Stomach (tissue), 9 donors: ENCODE results near the gene ACR. TPM values are rescaled to one million over a fixed set of nuclear protein-coding genes. Genes with fewer than 3 reads are reported as not detected.

Experiments used
- DNase-seq, 2 donors: peaks; one replicate each; pipeline versions ENCODE4 v3.0.0 to v3.0.0-alpha.2; 2013 to 2019
- H3K27ac ChIP-seq, 5 donors: fragments of 200-600 bp in 4 of 5; sonication (generic) in 4 of 5; one replicate each; pipeline ENCODE4 v1.5.1; 2013 to 2019; ENCODE audit warnings: mild to moderate bottlenecking in 1 of 5, moderate library complexity in 1 of 5
- H3K27me3 ChIP-seq, 3 donors: fragments of 200-600 bp; sonication (generic); one replicate each; pipeline ENCODE4 v1.5.1; 2017 to 2019; ENCODE audit warnings: mixed run types in 1 of 3
- H3K36me3 ChIP-seq, 4 donors: fragments of 200-600 bp; sonication (generic); 1 replicate in 3 of 4; 2 replicates in 1 of 4; pipeline ENCODE4 v1.5.1; 2016 to 2019
- H3K4me1 ChIP-seq, 4 donors: fragments of 200-600 bp; sonication (generic); one replicate each; pipeline ENCODE4 v1.5.1; 2016 to 2019
- H3K4me3 ChIP-seq, 4 donors: fragments of 200-600 bp; sonication (generic) in 3 of 4; one replicate each; pipeline ENCODE4 v1.5.1; 2016 to 2019; ENCODE audit warnings: mild to moderate bottlenecking in 1 of 4
- H3K9me3 ChIP-seq, 4 donors: fragments of 200-600 bp; sonication (generic); one replicate each; pipeline ENCODE4 v1.5.1; 2016 to 2019
- EP300 ChIP-seq: sonication (generic); formaldehyde crosslinking; IDR thresholded peaks from one replicate; pipeline ENCODE4 v1.6.1; 2017; ENCODE audit warnings: antibody characterized with exemption
- POLR2A ChIP-seq, 4 donors: fragments of 450-650 bp; IDR thresholded peaks; one replicate each; pipeline ENCODE4 v1.6.1; 2016; ENCODE audit warnings: antibody characterized with exemption in 4 of 4, control low read depth in 2 of 4, mild to moderate bottlenecking in 1 of 4, moderate library complexity in 1 of 4
- POLR2AphosphoS5 ChIP-seq, 3 donors: sonication (generic); formaldehyde crosslinking; IDR thresholded peaks; one replicate each; pipeline ENCODE4 v1.6.1; 2016; ENCODE audit warnings: antibody characterized with exemption in 3 of 3
- WGBS, 5 donors: extraction: QIAGEN DNeasy Blood & Tissue Kit in 3 of 5; methylation state at CpG; one replicate each; pipeline versions ENCODE4 v1.1.5 to v1.1.7; 2013 to 2018; 5-methylcytosine and 5-hydroxymethylcytosine counted together
- intact Hi-C: fragments of 100-400 bp; cut with DNase I; formaldehyde crosslinking; loops from one replicate; pipeline ENCODE4 v1.15.1; 2023; ENCODE audit warnings: low total_unique reads
- polyA plus RNA-seq, 3 donors: library from polyadenylated mRNA; stranded (reverse); fragments of 200-250 nt; gene quantifications; one replicate each; pipeline ENCODE4 v1.2.3, GENCODE V29; 2013
- total RNA-seq, 5 donors: library from RNA; depleted of rRNA; stranded (reverse); fragments of >200 nt; gene quantifications; one replicate each; pipeline versions ENCODE4 v1.1.0 to v1.2.3, GENCODE V29; 2014 to 2016
- TF ChIP-seq, protein P1 (sequence below), 7 experiments: fragments of 450-650 bp in 4 of 7; fragments of 200-600 bp in 3 of 7; sonication (generic) in 3 of 7; IDR thresholded peaks; one replicate each; pipeline ENCODE4 v1.5.1; 2016 to 2019; ENCODE audit warnings: antibody characterized with exemption in 7 of 7, control low read depth in 2 of 7, mild to moderate bottlenecking in 1 of 7
- donor health status: healthy with polysubstance abuse.
- donor health status: Bipolar disorder and iron deficiency.
- donor health status: healthy.

ACR gene
- total and polyA plus RNA-seq, 8 donors: 0.19 to 0.37 (median 0.23) TPM; not detected in 5

DNA sequence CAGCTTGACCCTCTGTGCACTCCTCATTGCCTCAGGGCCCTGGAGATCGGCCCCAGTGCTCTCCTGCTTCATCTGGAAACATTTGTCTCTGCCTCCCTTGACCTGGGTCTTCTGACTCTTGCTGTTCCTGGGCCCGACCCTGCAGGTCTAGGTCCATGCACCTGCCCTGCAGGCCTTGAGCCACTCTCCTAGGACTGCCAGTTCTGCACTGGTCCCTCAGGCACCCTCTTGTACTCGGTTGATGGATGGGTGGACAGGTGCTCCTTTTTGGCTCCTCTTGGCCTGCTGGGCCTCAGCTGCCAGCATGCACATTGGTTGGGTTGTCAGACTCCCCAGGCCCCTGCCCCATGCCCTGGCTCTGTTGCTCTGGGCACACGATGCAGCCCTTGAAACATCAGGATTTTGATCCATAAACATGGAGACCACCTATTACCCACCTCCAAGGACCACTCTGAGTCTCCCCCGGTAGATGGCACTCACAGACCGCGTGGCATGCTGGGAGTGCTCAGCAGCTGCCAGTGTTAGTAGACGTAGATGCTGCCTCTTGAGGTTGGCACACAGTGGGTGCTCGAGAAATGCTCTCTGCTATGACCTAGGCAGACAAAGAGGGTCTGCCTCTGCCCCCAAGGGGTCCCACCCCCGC lies 20.2 kb upstream of the ACR start:
- no peak for TF ChIP-seq POLR2AphosphoS5 (IDR thresholded peaks at IDR 0.05)
- no peak for TF ChIP-seq POLR2A (IDR thresholded peaks at IDR 0.05)
- TF ChIP-seq EP300: no peak
- TF ChIP-seq, protein P1, sequence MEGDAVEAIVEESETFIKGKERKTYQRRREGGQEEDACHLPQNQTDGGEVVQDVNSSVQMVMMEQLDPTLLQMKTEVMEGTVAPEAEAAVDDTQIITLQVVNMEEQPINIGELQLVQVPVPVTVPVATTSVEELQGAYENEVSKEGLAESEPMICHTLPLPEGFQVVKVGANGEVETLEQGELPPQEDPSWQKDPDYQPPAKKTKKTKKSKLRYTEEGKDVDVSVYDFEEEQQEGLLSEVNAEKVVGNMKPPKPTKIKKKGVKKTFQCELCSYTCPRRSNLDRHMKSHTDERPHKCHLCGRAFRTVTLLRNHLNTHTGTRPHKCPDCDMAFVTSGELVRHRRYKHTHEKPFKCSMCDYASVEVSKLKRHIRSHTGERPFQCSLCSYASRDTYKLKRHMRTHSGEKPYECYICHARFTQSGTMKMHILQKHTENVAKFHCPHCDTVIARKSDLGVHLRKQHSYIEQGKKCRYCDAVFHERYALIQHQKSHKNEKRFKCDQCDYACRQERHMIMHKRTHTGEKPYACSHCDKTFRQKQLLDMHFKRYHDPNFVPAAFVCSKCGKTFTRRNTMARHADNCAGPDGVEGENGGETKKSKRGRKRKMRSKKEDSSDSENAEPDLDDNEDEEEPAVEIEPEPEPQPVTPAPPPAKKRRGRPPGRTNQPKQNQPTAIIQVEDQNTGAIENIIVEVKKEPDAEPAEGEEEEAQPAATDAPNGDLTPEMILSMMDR (IDR thresholded peaks at IDR 0.05): no peak
- DNase-seq: no peak
- intact Hi-C loops: no loop called here
- H3K36me3 ChIP-seq: peaks cover 0 to 10% (median 4%) of the 10 kb centered on the region in 4 donors
- 68 to 84% (median 77%) methylated on average over 10 of the region's 10 CpGs for WGBS, 5 donors
- peaks cover 0 to 11% (median 4%) of the 10 kb centered on the region in 4 donors for H3K4me1 ChIP-seq
- no peak overlapping the region for H3K27ac ChIP-seq
- H3K4me3 ChIP-seq: no peak overlapping the region
- H3K27me3 ChIP-seq: peaks cover 14 to 44% (median 25%) of the 10 kb centered on the region in 3 donors
- no peaks in the 10 kb centered on the region for H3K9me3 ChIP-seq

DNA sequence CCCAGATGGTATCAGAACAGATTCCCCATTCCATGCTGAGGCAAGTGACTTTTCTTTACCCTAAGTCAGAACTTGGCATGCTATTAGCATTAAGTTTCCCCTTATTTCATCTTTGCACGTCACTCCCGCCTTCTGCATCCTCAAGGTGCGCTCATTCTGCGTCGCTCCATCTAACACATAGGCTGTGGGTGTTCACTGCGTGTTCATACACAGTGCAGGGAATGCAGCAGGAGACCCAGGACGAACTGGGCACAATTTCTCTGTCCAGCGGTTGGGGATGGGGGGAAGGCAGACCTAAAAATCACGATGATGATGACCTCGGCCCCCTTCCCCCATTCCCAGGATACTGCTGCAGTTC lies 19.7 kb upstream of the ACR start:
- 86 to 94% (median 89%) methylated on average over 10 of the region's 10 CpGs for whole genome bisulfite sequencing, 5 donors
- Histone ChIP-seq H3K4me1 (peaks cover 0 to 11% (median 4%) of the 10 kb centered on the region in 4 donors), H3K27me3 (peaks cover 14 to 45% (median 25%) of the 10 kb centered on the region in 3 donors), H3K36me3 (peaks cover 0 to 10% (median 4%) of the 10 kb centered on the region in 4 donors), H3K9me3 (no peaks in the 10 kb centered on the region), H3K27ac (no peak overlapping the region), H3K4me3 (no peak overlapping the region)
- no peak for TF ChIP-seq POLR2AphosphoS5 (IDR thresholded peaks at IDR 0.05)
- TF ChIP-seq, protein P1 (IDR thresholded peaks at IDR 0.05): no peak
- TF ChIP-seq POLR2A (IDR thresholded peaks at IDR 0.05): no peak
- TF ChIP-seq EP300: no peak
- no peak for DNase-seq
- intact Hi-C loops: no loop called here

DNA sequence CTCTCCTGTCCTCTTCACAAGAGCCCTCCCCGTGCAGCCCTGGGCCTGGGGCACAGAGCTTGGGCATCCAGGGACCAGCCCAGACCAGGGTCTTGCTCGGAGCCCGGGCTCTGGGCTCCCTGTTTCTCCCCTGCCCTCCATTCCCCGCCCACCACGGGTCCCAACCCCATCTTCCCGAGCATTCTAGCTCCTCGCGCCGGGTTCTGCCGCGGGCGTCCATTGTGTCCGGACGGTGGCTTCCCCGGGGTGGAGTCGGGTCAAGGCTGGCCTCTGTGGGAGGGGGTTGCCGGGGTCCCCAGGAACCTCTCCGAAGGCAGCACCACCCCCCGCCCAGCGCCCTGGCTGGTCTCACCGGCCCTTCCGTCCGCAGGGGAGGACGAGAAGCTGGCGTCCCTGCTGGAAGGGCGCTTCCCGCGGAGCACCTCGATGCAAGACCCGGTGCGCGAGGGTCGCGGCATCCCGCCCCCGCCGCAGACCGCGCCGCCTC lies 18.1 kb upstream of the ACR start:
- TF ChIP-seq POLR2AphosphoS5 (IDR thresholded peaks at IDR 0.05): no peak
- TF ChIP-seq, protein P1 (IDR thresholded peaks at IDR 0.05): no peak
- no peak for TF ChIP-seq EP300
- no peak for TF ChIP-seq POLR2A (IDR thresholded peaks at IDR 0.05)
- Histone ChIP-seq H3K27ac (no peak overlapping the region), H3K36me3 (peaks cover 0 to 17% (median 6%) of the 10 kb centered on the region in 4 donors), H3K27me3 (peaks cover 14 to 45% (median 25%) of the 10 kb centered on the region in 3 donors), H3K9me3 (no peaks in the 10 kb centered on the region), H3K4me3 (peak overlapping the region in 1 of 4 donors; percentile 11), H3K4me1 (peaks cover 0 to 11% (median 4%) of the 10 kb centered on the region in 4 donors)
- no peak for DNase-seq
- 25 to 45% (median 33%) methylated on average over 25 to 40 of the region's 40 CpGs for WGBS, 5 donors
- intact Hi-C loops: no loop called here

DNA sequence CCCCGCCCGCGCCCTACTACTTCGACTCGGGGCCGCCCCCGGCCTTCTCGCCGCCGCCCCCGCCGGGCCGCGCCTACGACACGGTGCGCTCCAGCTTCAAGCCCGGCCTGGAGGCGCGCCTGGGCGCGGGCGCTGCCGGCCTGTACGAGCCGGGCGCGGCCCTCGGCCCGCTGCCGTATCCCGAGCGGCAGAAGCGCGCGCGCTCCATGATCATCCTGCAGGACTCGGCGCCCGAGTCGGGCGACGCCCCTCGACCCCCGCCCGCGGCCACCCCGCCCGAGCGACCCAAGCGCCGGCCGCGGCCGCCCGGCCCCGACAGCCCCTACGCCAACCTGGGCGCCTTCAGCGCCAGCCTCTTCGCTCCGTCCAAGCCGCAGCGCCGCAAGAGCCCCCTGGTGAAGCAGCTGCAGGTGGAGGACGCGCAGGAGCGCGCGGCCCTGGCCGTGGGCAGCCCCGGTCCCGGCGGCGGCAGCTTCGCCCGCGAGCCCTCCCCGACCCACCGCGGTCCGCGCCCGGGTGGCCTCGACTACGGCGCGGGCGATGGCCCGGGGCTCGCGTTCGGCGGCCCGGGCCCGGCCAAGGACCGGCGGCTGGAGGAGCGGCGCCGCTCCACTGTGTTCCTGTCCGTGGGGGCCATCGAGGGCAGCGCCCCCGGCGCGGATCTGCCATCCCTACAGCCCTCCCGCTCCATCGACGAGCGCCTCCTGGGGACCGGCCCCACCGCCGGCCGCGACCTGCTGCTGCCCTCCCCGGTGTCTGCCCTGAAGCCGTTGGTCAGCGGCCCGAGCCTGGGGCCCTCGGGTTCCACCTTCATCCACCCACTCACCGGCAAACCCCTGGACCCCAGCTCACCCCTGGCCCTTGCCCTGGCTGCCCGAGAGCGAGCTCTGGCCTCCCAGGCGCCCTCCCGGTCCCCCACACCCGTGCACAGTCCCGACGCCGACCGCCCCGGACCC lies 17.4 kb upstream of the ACR start:
- Histone ChIP-seq H3K27me3 (peaks cover 14 to 45% (median 25%) of the 10 kb centered on the region in 3 donors), H3K36me3 (peaks cover 0 to 25% (median 5%) of the 10 kb centered on the region in 4 donors), H3K9me3 (no peaks in the 10 kb centered on the region), H3K4me3 (peak overlapping the region in 1 of 4 donors; percentile 11), H3K4me1 (peaks cover 0 to 11% (median 4%) of the 10 kb centered on the region in 4 donors), H3K27ac (no peak overlapping the region)
- intact Hi-C loops: no loop called here
- WGBS, 5 donors: 26 to 69% (median 27%) methylated on average over 25 to 132 of the region's 132 CpGs
- no peak for DNase-seq
- TF ChIP-seq, protein P1 (IDR thresholded peaks at IDR 0.05): no peak
- TF ChIP-seq POLR2A (IDR thresholded peaks at IDR 0.05) (no peak), EP300 (no peak), POLR2AphosphoS5 (IDR thresholded peaks at IDR 0.05) (no peak)
